HL-60 (cell line): ENCODE measurements around the gene DBI.

Experiments used
- DNase-seq, 2 experiments: peaks; one replicate each; pipeline ENCODE4 v3.0.0-alpha.2; 2010 to 2020; ENCODE audit warnings: low read depth in 1 of 2, low spot score in 1 of 2
- H3K27ac ChIP-seq: fragments of 250-450 bp; sonication (Bioruptor Pico); replicated peaks from 2 replicates; pipeline ENCODE4 v1.5.1; 2020; ENCODE audit warnings: mild to moderate bottlenecking, moderate library complexity
- H3K27me3 ChIP-seq: fragments of 250-450 bp; sonication (Bioruptor Pico); 2 replicates; pipeline ENCODE4 v1.5.1; 2021; ENCODE audit warnings: mild to moderate bottlenecking, moderate library complexity; ENCODE audit not compliant: insufficient read depth, poor library complexity, severe bottlenecking
- H3K4me3 ChIP-seq: replicated peaks from 2 replicates; pipeline ENCODE4 v1.5.1; 2011; ENCODE audit warnings: mild to moderate bottlenecking, control low read depth, low read length; ENCODE audit not compliant: insufficient read depth
- GABPA ChIP-seq: IDR thresholded peaks from 2 replicates; pipeline ENCODE4 v1.6.1; 2012; ENCODE audit warnings: low read depth
- POLR2AphosphoS5 ChIP-seq: IDR thresholded peaks from 2 replicates; pipeline ENCODE4 v1.6.1; 2012; ENCODE audit warnings: low read depth
- SPI1 ChIP-seq: IDR thresholded peaks from 2 replicates; pipeline ENCODE4 v1.6.1; 2012; ENCODE audit warnings: low read depth, mild to moderate bottlenecking, borderline replicate concordance
- TF ChIP-seq, protein P1 (sequence below): IDR thresholded peaks from one replicate; pipeline ENCODE4 v1.5.1; 2011; ENCODE audit warnings: low read length, control low read depth, inconsistent platforms; ENCODE audit not compliant: insufficient read depth
- TF ChIP-seq, protein P2 (sequence below): IDR thresholded peaks from 2 replicates; pipeline ENCODE4 v1.6.1; 2012; ENCODE audit warnings: low read depth; ENCODE audit not compliant: insufficient replicate concordance

The DBI gene

DNA sequence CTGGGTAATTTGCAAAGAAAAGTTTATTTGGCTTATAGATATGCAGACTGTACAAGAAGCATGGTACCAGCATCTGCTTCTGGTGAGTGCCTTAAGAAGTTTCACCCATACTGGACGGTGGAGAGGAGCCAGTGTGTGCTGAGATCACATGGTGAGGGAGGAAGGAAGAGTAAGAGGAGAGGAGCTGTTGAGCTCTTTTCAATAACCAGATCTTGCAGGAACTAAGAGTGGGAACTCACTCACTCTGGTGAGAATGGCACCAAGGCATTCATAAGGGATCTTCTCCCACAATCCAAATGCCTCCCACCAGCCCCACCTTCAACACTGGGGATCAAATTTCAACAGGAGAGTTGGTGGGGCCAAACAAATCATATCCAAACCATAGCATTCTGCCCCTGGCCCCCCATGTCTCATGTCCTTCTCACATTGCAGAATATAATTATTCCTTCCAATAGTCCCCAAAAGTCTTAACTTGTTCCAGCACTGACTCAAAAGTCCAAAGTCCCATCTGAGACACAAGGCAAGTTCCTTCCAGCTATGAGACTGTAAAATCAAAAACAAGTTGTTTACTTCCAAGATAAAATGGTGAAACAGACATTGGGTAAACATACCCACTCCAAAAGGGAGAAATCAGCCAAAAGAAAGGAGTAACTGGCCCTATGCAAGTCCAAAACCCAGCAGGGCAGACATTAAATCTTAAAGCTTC, 53.2 kb downstream of the DBI start:
- TF ChIP-seq GABPA, result no peak
- TF ChIP-seq POLR2AphosphoS5, result no peak
- TF ChIP-seq, protein P1, sequence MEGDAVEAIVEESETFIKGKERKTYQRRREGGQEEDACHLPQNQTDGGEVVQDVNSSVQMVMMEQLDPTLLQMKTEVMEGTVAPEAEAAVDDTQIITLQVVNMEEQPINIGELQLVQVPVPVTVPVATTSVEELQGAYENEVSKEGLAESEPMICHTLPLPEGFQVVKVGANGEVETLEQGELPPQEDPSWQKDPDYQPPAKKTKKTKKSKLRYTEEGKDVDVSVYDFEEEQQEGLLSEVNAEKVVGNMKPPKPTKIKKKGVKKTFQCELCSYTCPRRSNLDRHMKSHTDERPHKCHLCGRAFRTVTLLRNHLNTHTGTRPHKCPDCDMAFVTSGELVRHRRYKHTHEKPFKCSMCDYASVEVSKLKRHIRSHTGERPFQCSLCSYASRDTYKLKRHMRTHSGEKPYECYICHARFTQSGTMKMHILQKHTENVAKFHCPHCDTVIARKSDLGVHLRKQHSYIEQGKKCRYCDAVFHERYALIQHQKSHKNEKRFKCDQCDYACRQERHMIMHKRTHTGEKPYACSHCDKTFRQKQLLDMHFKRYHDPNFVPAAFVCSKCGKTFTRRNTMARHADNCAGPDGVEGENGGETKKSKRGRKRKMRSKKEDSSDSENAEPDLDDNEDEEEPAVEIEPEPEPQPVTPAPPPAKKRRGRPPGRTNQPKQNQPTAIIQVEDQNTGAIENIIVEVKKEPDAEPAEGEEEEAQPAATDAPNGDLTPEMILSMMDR, result no peak
- TF ChIP-seq, protein P2, sequence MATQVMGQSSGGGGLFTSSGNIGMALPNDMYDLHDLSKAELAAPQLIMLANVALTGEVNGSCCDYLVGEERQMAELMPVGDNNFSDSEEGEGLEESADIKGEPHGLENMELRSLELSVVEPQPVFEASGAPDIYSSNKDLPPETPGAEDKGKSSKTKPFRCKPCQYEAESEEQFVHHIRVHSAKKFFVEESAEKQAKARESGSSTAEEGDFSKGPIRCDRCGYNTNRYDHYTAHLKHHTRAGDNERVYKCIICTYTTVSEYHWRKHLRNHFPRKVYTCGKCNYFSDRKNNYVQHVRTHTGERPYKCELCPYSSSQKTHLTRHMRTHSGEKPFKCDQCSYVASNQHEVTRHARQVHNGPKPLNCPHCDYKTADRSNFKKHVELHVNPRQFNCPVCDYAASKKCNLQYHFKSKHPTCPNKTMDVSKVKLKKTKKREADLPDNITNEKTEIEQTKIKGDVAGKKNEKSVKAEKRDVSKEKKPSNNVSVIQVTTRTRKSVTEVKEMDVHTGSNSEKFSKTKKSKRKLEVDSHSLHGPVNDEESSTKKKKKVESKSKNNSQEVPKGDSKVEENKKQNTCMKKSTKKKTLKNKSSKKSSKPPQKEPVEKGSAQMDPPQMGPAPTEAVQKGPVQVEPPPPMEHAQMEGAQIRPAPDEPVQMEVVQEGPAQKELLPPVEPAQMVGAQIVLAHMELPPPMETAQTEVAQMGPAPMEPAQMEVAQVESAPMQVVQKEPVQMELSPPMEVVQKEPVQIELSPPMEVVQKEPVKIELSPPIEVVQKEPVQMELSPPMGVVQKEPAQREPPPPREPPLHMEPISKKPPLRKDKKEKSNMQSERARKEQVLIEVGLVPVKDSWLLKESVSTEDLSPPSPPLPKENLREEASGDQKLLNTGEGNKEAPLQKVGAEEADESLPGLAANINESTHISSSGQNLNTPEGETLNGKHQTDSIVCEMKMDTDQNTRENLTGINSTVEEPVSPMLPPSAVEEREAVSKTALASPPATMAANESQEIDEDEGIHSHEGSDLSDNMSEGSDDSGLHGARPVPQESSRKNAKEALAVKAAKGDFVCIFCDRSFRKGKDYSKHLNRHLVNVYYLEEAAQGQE, result no peak
- no peak for TF ChIP-seq SPI1
- H3K4me3 ChIP-seq, result no peak overlapping the region
- H3K27me3 ChIP-seq, result no peaks in the 10 kb centered on the region

DNA sequence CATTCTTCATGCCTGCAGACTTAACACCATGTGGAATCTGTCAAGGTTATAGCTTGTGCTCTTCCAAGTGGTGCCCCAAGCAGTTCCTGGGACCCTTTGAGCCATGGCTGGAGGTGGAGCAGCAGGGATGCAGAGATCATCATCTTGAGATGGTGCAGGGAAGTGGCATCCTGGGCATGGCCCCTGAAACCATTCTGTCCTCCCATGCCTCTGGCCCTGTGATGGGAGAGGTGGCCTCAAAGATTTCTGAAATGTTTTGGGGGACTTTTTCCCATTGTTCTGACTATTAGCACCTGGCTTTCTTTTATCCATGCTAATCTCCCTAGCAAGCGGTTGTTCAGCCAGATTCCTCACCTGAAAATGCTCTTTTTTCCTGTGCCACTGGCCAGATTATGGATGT, 54.5 kb downstream of the DBI start:
- no peak overlapping the region for H3K27ac ChIP-seq
- no peak overlapping the region for H3K4me3 ChIP-seq
- DNase-seq, result no peak
- H3K27me3 ChIP-seq, result no peaks in the 10 kb centered on the region
- TF ChIP-seq SPI1 (no peak), POLR2AphosphoS5 (no peak), GABPA (no peak)
- TF ChIP-seq, protein P1, result no peak
- TF ChIP-seq, protein P2, result no peak

More for the DNA sequence above, 53.2 kb downstream of the DBI start:
- no peak for DNase-seq
- no peak overlapping the region for H3K27ac ChIP-seq

DNA sequence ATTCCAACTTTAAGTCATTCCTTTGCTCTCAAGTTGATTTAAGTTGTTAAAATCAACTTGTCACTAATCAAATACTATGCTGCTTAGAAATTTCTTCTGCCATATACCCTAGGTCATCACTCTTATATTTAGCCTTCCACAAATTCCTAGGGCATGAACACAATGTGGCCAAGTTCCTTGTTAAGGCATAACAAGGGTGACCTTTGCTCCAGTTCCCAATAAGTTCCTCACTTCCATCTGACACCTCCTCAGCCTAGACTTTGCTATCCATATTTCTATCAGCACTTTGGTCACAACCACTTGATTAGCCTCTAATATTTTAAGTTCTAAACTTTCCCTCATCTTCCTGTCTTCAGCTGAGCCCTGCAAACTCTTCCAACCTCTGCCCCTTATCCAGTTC, 55.0 kb downstream of the DBI start:
- Histone ChIP-seq H3K4me3 (no peak overlapping the region), H3K27ac (no peak overlapping the region), H3K27me3 (no peaks in the 10 kb centered on the region)
- DNase-seq, result no peak
- TF ChIP-seq, protein P2, result no peak
